ENCODE data around the gene INPP4B. TPM values are rescaled to one million over a fixed set of nuclear protein-coding genes. Genes with fewer than 3 reads are reported as not detected.
"Not testable (repeated sequence)": the region's sequence is repeated elsewhere in the genome, so short reads cannot be mapped to it uniquely, and the experiment has no call there.

INPP4B gene
- polyA plus RNA-seq, 12 donors = 17.7 to 45.1 (median 36.1) TPM; not detected in 1

- DNase-seq = no peak
These were observed 19.4 kb downstream of the INPP4B start for GRCh38 chr4:142826503-142827241.

- no peak for DNase-seq
These were observed 21.7 kb downstream of the INPP4B start for GRCh38 chr4:142824368-142824767.

GRCh38 chr4:142823796-142824195, 22.3 kb downstream of the INPP4B start:
- DNase-seq = no peak

GRCh38 chr4:142818476-142818875, 27.6 kb downstream of the INPP4B start:
- DNase-seq = no peak

- DNase-seq = peak; percentile 10
These were observed 28.1 kb downstream of the INPP4B start for GRCh38 chr4:142818031-142818430.

GRCh38 chr4:142817442-142817841, 28.7 kb downstream of the INPP4B start:
- peak; percentile 5 for DNase-seq

- no peak for DNase-seq
These were observed 30.3 kb downstream of the INPP4B start for GRCh38 chr4:142815834-142816233.

- no peak for DNase-seq
These were observed 32.7 kb downstream of the INPP4B start for GRCh38 chr4:142813388-142813787.

GRCh38 chr4:142812091-142812490, 34.0 kb downstream of the INPP4B start:
- no peak for DNase-seq

GRCh38 chr4:142811034-142811433, 35.1 kb downstream of the INPP4B start:
- no peak for DNase-seq

- no peak for DNase-seq
These were observed 36.5 kb downstream of the INPP4B start for GRCh38 chr4:142809559-142809958.

GRCh38 chr4:142803879-142804278, 42.2 kb downstream of the INPP4B start:
- not testable (repeated sequence) for DNase-seq

- DNase-seq = no peak
These were observed 44.1 kb downstream of the INPP4B start for GRCh38 chr4:142801966-142802365.

GRCh38 chr4:142781114-142781513, 65.0 kb downstream of the INPP4B start:
- no peak for DNase-seq

- no peak for DNase-seq
These were observed 67.2 kb downstream of the INPP4B start for GRCh38 chr4:142778900-142779299.

- DNase-seq = no peak
These were observed 67.7 kb downstream of the INPP4B start for GRCh38 chr4:142778430-142778829.

GRCh38 chr4:142777045-142777743, 68.9 kb downstream of the INPP4B start:
- no peak for DNase-seq

GRCh38 chr4:142776026-142776425, 70.1 kb downstream of the INPP4B start:
- no peak for DNase-seq

GRCh38 chr4:142773505-142773904, 72.6 kb downstream of the INPP4B start:
- no peak for DNase-seq

GRCh38 chr4:142762280-142762679, 83.8 kb downstream of the INPP4B start:
- no peak for DNase-seq

- DNase-seq = peak; percentile 32
These were observed 93.8 kb downstream of the INPP4B start for GRCh38 chr4:142752202-142752786.

GRCh38 chr4:142743121-142743825, 102.8 kb downstream of the INPP4B start:
- no peak for DNase-seq

Data from muscle of arm (tissue), 12 donors.